CD4-positive, alpha-beta T cell treated with Interleukin-21 for 1 hour (primary cell): ENCODE results near the gene PTPRU.

ENCODE experiments used
- DNase-seq: peaks from one replicate; pipeline ENCODE4 v3.0.0-alpha.2; 2020

Gene PTPRU

GRCh38 chr1:29247571-29248273, 11.4 kb downstream of the PTPRU start:
- DNase-seq = no peak

DNA sequence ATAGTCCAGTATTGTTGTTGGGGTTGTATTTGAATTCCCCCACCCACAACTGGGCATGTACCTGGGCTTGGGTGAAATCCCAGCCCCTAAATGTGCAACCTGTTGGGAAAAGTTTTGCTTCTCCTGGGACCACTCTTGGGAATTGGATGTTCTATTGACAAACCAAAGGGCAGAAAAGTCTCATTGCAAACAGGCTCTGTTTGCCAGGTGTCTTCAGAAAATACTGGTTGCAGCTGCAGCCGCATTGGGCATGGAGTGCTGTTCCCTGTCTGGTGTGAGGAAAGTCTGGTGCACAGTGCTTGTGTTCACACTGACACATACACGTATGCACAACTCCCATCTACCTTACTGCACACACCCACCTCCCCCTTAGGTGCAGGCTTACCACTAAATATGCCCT, 12.1 kb downstream of the PTPRU start:
- DNase-seq = no peak

- no peak for DNase-seq
These were observed 12.9 kb downstream of the PTPRU start for GRCh38 chr1:29249170-29249691.

DNA sequence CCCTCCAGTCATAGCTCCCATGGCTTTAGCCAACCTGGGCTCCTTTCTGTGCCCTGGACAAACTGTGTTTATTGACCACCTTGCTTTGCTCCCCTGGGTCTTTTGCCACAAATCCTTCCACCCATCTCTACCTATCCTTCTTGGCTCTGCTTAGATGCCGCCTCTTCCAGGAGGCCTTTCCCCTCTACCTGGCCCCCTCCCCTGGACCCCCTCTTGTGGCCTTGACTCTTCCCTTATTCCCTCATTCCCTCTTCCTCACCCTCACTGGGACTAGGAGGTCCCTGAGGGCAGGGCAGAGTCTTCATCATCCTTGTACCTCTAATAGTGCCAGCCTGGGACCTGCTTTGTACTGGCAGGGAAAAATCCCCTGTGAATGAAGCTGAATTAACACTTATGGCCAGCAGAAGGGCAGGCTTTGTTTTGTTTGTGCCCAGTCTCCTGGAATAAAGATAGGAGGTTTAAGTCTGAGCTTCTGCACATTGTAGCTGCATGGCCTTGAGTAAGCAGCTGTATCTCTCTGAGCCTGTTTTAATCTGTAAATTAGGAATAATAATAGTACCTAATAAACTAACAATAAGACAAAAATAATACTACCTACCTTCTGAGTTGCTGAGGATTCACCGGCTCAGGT, 13.7 kb downstream of the PTPRU start:
- DNase-seq = no peak

DNA sequence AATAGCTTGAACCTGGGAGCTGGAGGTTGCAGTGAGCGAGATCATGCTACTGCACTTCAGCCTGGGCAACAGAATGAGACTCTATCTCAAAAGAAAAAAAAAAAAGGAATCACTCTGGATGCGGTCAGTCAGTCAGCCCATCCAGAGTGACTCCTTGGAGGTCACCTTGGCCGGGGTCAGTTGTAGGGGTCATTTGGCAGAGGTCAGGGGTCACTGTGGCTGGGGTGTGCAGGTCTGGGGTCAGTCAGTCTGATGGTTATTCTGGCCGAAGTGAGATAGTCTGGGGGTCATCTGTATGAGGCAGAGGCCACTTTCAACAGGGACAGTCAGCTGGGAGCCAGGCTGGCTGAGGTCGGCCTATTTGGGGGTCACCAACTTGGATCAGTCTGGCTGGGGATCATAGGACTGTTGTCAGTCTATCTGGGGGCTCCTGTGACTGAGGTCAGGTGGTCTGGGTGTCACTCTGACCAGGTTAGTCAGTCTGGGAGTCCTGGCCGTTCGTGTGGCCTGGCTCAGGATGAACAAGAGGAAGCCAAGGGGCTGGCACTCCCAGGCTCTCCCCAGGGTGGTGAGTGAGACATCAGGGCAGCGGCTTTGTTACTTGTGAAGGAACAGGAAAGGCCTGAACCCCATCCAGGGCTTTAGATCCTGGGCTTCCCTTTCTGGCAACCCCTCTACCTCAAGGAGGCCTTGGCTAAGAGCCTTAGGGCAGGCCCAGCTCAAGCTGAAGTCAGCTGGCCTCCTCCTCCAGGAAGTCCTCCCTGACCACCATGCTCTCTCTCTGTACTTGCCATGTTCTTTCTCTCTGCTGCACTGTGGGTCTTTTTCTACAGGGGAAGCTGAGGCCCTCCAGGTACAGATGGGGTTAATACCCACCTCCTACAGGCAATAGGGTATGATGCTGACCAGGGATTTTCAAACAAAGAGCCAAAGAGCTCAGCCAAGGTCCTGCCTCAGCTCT, 15.1 kb downstream of the PTPRU start:
- no peak for DNase-seq

GRCh38 chr1:29253180-29253579, 16.9 kb downstream of the PTPRU start:
- no peak for DNase-seq

DNA sequence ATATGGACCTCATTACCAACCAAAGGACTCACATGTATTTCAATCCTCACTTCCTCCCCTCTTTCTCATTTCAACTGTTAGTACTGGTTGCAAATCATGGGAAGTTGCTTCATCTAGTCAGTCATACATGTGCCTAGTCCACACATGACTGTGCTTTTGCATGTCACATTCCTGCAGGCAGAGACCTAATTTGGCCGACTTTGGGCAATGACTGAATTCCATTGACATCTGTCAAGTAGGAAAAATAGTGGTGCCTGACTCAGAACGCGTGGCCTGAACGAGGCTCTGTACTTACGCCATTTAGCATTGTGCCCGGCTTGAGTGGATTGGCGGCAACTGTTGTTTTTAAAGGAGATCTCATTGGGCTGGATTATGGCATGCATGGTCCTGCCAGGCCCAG, 18.0 kb downstream of the PTPRU start:
- DNase-seq = no peak

GRCh38 chr1:29255134-29255666, 18.9 kb downstream of the PTPRU start:
- no peak for DNase-seq

- DNase-seq = no peak
These were observed 20.1 kb downstream of the PTPRU start for GRCh38 chr1:29256394-29256793.

- no peak for DNase-seq
These were observed 20.9 kb downstream of the PTPRU start for GRCh38 chr1:29256979-29257804.

GRCh38 chr1:29258189-29258975, 22.1 kb downstream of the PTPRU start:
- no peak for DNase-seq

- DNase-seq = no peak
These were observed 22.9 kb downstream of the PTPRU start for GRCh38 chr1:29258976-29259801.

DNA sequence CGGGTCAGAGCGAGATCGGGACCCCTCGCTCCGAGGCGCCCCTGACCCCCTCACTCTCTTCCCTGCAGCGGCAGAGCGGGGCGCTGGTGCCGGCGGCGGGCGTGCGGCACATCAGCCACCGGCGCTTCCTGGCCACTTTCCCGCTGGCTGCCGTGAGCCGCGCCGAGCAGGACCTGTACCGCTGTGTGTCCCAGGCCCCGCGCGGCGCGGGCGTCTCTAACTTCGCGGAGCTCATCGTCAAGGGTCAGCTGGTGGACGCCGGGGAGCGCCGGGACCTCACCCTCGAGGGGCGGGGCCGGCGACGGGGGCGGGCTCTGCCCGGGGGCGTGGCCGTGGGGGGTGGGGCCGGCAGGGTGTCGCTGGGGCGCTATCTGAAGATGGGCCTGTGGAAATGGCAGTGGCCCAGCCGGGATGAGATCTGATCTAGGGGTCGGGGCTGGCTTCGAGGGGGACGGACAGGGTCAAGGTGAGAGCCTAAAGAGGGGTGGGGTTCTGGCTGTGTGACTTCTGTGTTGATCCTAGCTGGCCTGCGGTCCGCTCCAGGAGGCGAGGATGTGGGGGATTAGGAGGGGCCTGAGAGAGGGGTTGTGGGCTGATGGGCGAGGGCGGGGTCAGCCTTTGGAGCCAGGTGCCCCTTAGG, 23.6 kb downstream of the PTPRU start:
- peak; percentile 22 for DNase-seq

DNA sequence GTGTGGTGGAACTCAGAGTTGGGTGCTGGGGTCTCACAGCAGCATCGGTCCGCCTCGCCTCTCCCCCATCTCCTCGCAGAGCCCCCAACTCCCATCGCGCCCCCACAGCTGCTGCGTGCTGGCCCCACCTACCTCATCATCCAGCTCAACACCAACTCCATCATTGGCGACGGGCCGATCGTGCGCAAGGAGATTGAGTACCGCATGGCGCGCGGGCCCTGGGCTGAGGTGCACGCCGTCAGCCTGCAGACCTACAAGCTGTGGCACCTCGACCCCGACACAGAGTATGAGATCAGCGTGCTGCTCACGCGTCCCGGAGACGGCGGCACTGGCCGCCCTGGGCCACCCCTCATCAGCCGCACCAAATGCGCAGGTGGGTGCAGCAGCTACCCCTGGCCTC, 24.2 kb downstream of the PTPRU start:
- no peak for DNase-seq

DNA sequence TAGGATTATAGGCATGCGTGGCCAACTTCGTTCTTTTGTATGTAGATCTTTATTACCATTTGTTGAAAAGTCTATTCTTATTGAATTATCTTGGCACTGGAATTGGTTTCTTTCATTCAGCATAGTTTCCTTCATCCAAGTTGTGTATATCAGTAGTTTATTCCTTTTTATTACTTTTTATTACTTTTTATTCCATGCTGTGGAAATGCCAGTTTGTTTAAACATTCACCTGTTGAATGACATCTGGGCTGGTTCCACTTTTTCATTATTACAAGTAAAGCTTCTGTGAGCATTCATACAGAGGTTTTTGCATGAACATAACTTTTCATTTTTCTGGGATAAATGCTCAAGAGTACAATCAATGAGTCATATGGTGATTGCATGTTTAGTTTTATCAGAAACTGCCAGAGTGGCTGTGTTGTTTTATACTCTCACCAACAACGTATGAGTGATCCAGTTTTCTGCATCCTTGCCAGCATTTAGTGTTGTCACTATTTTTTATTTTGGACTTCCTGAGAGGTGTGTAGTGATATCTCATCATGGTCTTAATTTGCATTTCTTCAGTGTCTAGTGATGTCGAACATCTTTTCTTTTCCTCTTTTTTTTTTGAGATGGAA, 28.6 kb downstream of the PTPRU start:
- DNase-seq = no peak

DNA sequence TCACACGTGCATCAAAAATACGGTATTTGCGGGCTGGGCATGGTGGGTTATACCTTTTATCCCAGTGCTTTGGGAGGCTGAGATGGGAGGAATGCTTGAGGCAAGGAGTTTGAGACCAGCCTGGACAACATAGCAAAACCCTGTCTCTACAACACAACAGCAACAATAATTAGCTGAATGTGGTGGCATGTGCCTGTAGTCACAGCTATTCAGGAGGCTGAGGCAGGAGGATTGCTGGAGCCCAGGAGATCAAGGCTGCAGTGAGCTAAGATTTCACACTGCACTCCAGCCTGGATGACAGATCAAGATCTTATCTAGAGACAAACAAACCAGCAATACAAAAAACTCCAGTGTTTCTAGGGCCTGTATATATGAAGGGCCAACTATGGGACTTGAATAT, 30.6 kb downstream of the PTPRU start:
- no peak for DNase-seq

GRCh38 chr1:29267321-29268070, 31.2 kb downstream of the PTPRU start:
- no peak for DNase-seq

DNA sequence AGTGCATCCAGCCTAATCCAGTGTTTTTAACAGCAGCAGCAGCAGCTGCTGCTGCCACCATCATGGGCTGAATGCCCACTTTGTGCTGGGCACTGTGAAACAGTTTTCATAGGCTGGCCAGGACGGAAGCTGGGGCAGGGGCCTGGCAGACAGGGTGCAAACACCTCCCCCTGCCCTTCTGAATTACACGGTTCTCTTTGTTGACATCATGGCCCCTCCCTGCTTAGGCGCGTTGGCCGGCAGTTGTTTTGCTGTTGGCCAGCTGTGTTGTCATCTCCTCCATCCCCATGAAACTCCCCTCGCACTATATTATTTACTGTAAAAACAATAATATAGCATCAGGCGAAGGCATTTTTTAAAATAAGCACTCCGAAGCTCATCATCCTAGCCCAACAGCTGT, 33.1 kb downstream of the PTPRU start:
- DNase-seq = no peak
